Measurements from ENCODE around the gene TBC1D22B. TPM values are rescaled to one million over a fixed set of nuclear protein-coding genes. Genes with fewer than 3 reads are reported as not detected.

TBC1D22B gene
- total RNA-seq, 1 experiment from 2014 or later = 12.9 TPM

GRCh38 chr6:37242429-37243052 is 15.0 kb upstream of the TBC1D22B start:
- Mint-ChIP-seq H3K36me3 (ENCODE audit: insufficient read depth in 1 of 3, low read depth in 3 of 3) (no peaks in the 10 kb centered on the region), H3K27me3 (ENCODE audit: low read depth) (peaks cover 4% of the 10 kb centered on the region), H3K27ac (no peak overlapping the region), H3K4me1 (peaks cover 3% of the 10 kb centered on the region in 2 experiments; a peak in 2 of 4 replicates), H3K9me3 (no peaks in the 10 kb centered on the region), H3K4me3 (no peak overlapping the region)
- Histone ChIP-seq H2BK5ac (ENCODE audit: insufficient read length, low read length) (no peak overlapping the region), H4K20me1 (ENCODE audit: control insufficient read depth, insufficient read depth, insufficient read length) (no peaks in the 10 kb centered on the region), H2AFZ (ENCODE audit: low read length) (no peak overlapping the region), H2BK120ac (ENCODE audit: low read depth, low read length, poor library complexity, severe bottlenecking) (no peak overlapping the region), H3K18ac (ENCODE audit: insufficient read length, low read depth, low read length) (no peak overlapping the region), H4K5ac (ENCODE audit: insufficient read length, low read depth, low read length) (no peak overlapping the region), H4K91ac (ENCODE audit: insufficient read length, low read depth, low read length) (no peak overlapping the region), H3K79me1 (ENCODE audit: insufficient read depth, low read depth, low read length, poor library complexity, severe bottlenecking) (no peaks in the 10 kb centered on the region), H3K23ac (ENCODE audit: insufficient read length, low read depth, low read length) (no peak overlapping the region), H3K4me1 (ENCODE audit: insufficient read depth, low read length) (no peaks in the 10 kb centered on the region), H3K27ac (ENCODE audit: insufficient read length, low read depth, low read length) (no peak overlapping the region), H2BK20ac (ENCODE audit: low read depth, low read length, poor library complexity, severe bottlenecking) (no peak overlapping the region), H3K27me3 (ENCODE audit: insufficient read depth, low read length) (peaks cover 2% of the 10 kb centered on the region; the same call in 1 of the 2 replicates), H3K9ac (ENCODE audit: extremely low read depth, insufficient read length, low read length) (no peak overlapping the region), H3K79me2 (ENCODE audit: insufficient read depth, low read length) (no peaks in the 10 kb centered on the region), H2BK15ac (ENCODE audit: low read depth, low read length) (no peak overlapping the region), H3K4ac (ENCODE audit: low read depth, low read length) (no peak overlapping the region), H2AK5ac (ENCODE audit: insufficient read length, low read length) (no peak overlapping the region), H2BK12ac (ENCODE audit: insufficient read length, low read depth, low read length) (no peak overlapping the region), H4K8ac (replicated peaks; ENCODE audit: insufficient read length, low read depth, low read length) (no peak overlapping the region), H3K4me2 (ENCODE audit: insufficient read depth, insufficient read length, low read length) (no peak overlapping the region), H3K14ac (ENCODE audit: insufficient read depth, low read length) (no peak overlapping the region), H3T11ph (ENCODE audit: low read length) (no peak overlapping the region), H3K23me2 (ENCODE audit: insufficient read length, low read depth, low read length, poor library complexity, severe bottlenecking) (no peaks in the 10 kb centered on the region), H3K9me3 (ENCODE audit: control insufficient read depth, low read depth, low read length) (no peaks in the 10 kb centered on the region), H3K56ac (ENCODE audit: insufficient read length, low read depth, low read length) (no peak overlapping the region)
- no peak for DNase-seq
- no peak for TF ChIP-seq CTCF (conservative IDR thresholded peaks at IDR 0.05)
- no CpG with 5 or more reads among the region's 1 CpG for WGBS (ENCODE audit: extremely low coverage, insufficient read length, low lambda C conversion rate)
